CD4-positive, alpha-beta T cell (primary cell): ENCODE measurements around the gene LRRC70. TPM values are rescaled to one million over a fixed set of nuclear protein-coding genes. Genes with fewer than 3 reads are reported as not detected.

Experiments used
- ATAC-seq: fragments of 200-7000 bp; cut with Tn5 transposase; one replicate; pipeline ENCODE4 v1.10.0; 2022; ENCODE audit warnings: mild to moderate bottlenecking; ENCODE audit not compliant: poor library complexity
- CTCF ChIA-PET: fragments of 350-600 bp; sonication (Branson Sonifier 250); formaldehyde crosslinking; loops from one replicate; lab custom pipeline; 2021; ENCODE audit warnings: antibody characterized with exemption, inconsistent platforms; lab: Charles Lee
- POLR2A ChIA-PET: fragments of 350-600 bp; sonication (Branson Sonifier 250); formaldehyde crosslinking; loops from one replicate; lab custom pipeline; 2021; ENCODE audit warnings: antibody characterized with exemption, inconsistent platforms; lab: Charles Lee
- DNase-seq, 14 experiments: peaks; one replicate each; pipeline ENCODE4 v3.0.0-alpha.2; 2013 to 2020; ENCODE audit warnings: mixed read lengths in 2 of 14
- H3K27ac ChIP-seq, 2 donors: one replicate each; pipeline versions ENCODE4 v1.5.1 to v1.7.0; 2013; ENCODE audit warnings: low read length in 2 of 2, low read depth in 1 of 2, mild to moderate bottlenecking in 1 of 2
- H3K27me3 ChIP-seq, 2 experiments: 1 replicate in 1 of 2; 2 replicates in 1 of 2; pipeline versions ENCODE4 v1.6.1 to v1.7.0; 2013; ENCODE audit warnings: low read length in 2 of 2, control low read depth in 1 of 2, mild to moderate bottlenecking in 1 of 2, moderate library complexity in 1 of 2; ENCODE audit not compliant: insufficient read depth in 2 of 2, control insufficient read depth in 1 of 2
- H3K36me3 ChIP-seq: one replicate; pipeline ENCODE4 v1.6.1; 2013; ENCODE audit warnings: low read length, control low read depth; ENCODE audit not compliant: insufficient read depth
- H3K4me1 ChIP-seq: one replicate; pipeline ENCODE4 v1.6.1; 2013; ENCODE audit warnings: low read length, control low read depth; ENCODE audit not compliant: insufficient read depth
- H3K4me3 ChIP-seq: one replicate; pipeline ENCODE4 v1.5.1; 2013; ENCODE audit warnings: mild to moderate bottlenecking, low read length, moderate library complexity
- H3K9me3 ChIP-seq, 2 experiments: 1 replicate in 1 of 2; 2 replicates in 1 of 2; pipeline versions ENCODE4 v1.6.1 to v1.7.0; 2013; ENCODE audit warnings: low read length in 2 of 2, mild to moderate bottlenecking in 2 of 2, control low read depth in 1 of 2, moderate library complexity in 1 of 2; ENCODE audit not compliant: control insufficient read depth in 1 of 2, insufficient read depth in 1 of 2
- H3K27ac Mint-ChIP-seq: one replicate; pipeline ENCODE4 v1.8.0; 2020; ENCODE audit warnings: mixed read lengths
- H3K27me3 Mint-ChIP-seq: one replicate; pipeline ENCODE4 v1.8.0; 2021; ENCODE audit warnings: mixed read lengths
- H3K36me3 Mint-ChIP-seq: one replicate; pipeline ENCODE4 v1.8.0; 2021; ENCODE audit warnings: low read depth, mixed read lengths
- H3K4me1 Mint-ChIP-seq: one replicate; pipeline ENCODE4 v1.8.0; 2021; ENCODE audit warnings: low read depth, mixed read lengths
- H3K4me3 Mint-ChIP-seq: one replicate; pipeline ENCODE4 v1.8.0; 2020; ENCODE audit warnings: mild to moderate bottlenecking, mixed read lengths
- H3K9me3 Mint-ChIP-seq: one replicate; pipeline ENCODE4 v1.8.0; 2020; ENCODE audit warnings: mixed read lengths
- intact Hi-C, 2 experiments: fragments of 100-400 bp; cut with DNase I in 1 of 2; cut with micrococcal nuclease in 1 of 2; formaldehyde crosslinking; loops; one replicate each; pipeline versions ENCODE4 v1.15.1 to v1.9.0; 2023 to 2025; cut with DNase I, micrococcal nuclease
- total RNA-seq, 174 experiments: library from RNA in 2 of 174; stranded (reverse) in 2 of 174; gene quantifications; one replicate each; pipeline ENCODE4 v1.2.3 and lab custom pipeline; 2021 to 2026
- TF ChIP-seq, protein P1 (sequence below): fragments of 200-600 bp; IDR thresholded peaks from one replicate; pipeline ENCODE4 v1.8.0; 2022; ENCODE audit warnings: antibody characterized with exemption, mild to moderate bottlenecking

Gene LRRC70
- total RNA-seq, 2 experiments from 2014 or later: 6.1 to 7.3 TPM

DNA sequence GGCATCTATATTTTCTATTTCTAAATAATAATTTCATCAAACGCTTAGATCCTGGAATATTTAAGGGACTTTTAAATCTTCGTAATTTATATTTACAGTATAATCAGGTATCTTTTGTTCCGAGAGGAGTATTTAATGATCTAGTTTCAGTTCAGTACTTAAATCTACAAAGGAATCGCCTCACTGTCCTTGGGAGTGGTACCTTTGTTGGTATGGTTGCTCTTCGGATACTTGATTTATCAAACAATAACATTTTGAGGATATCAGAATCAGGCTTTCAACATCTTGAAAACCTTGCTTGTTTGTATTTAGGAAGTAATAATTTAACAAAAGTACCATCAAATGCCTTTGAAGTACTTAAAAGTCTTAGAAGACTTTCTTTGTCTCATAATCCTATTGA, 1.1 kb downstream of the LRRC70 start:
- Mint-ChIP-seq H3K9me3 (no peaks in the 10 kb centered on the region), H3K27ac (peak overlapping the region; percentile 64), H3K27me3 (no peaks in the 10 kb centered on the region), H3K4me1 (peaks cover 52% of the 10 kb centered on the region), H3K36me3 (no peaks in the 10 kb centered on the region), H3K4me3 (peak overlapping the region; percentile 62)
- DNase-seq: no peak
- intact Hi-C loops: loop anchor here in 1 of 2 experiments (5.0 kb wide), 1 partner anchor 167 kb away; the partner anchor contains the start of gene IPO11
- ATAC-seq: no peak
- ChIA-PET POLR2A (interaction anchor here (1.8 kb wide), 1 partner anchor 11 kb away, joined by 7 read pairs; no protein-coding TSS in a partner anchor), CTCF (no interaction called here)
- Histone ChIP-seq H3K27ac (no peak overlapping the region), H3K4me3 (no peak overlapping the region), H3K9me3 (no peaks in the 10 kb centered on the region), H3K36me3 (no peaks in the 10 kb centered on the region), H3K27me3 (no peaks in the 10 kb centered on the region), H3K4me1 (no peaks in the 10 kb centered on the region)
- TF ChIP-seq, protein P1, sequence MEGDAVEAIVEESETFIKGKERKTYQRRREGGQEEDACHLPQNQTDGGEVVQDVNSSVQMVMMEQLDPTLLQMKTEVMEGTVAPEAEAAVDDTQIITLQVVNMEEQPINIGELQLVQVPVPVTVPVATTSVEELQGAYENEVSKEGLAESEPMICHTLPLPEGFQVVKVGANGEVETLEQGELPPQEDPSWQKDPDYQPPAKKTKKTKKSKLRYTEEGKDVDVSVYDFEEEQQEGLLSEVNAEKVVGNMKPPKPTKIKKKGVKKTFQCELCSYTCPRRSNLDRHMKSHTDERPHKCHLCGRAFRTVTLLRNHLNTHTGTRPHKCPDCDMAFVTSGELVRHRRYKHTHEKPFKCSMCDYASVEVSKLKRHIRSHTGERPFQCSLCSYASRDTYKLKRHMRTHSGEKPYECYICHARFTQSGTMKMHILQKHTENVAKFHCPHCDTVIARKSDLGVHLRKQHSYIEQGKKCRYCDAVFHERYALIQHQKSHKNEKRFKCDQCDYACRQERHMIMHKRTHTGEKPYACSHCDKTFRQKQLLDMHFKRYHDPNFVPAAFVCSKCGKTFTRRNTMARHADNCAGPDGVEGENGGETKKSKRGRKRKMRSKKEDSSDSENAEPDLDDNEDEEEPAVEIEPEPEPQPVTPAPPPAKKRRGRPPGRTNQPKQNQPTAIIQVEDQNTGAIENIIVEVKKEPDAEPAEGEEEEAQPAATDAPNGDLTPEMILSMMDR: no peak

DNA sequence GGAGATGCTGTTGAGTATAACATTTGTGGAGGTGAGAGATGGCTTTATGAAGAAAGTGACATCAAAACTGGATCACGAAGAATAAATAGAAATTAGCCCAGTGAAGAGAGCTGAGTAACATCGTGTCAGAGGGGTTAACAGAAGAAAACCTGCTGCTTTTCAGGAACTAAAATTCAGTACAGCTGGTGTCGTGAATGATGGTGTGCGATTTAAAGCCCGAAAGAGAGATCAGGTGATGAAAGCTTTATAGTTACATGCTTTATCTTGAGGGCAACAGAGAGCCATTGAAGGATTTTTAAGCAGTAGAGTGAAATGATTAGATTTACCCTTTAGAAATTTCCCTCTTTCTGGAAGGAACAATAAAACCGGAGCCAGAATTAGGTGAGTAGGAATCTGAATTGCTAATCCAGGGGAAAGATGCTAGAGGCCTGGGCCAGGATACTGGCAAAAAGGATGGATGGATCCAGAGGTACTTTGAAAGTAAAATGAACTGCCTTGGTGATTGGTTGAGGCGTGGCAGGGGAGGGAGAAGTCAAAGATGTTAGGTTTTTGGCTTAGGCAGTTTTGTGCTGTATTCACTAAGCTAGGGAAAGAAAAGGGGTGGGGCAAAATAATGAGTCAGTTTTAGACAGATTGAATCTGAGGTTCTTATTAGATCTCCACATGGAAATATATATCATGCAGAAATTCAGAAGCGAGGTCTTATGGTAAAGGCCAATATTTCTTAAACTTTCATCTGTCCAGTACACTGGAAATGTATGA, 3.4 kb downstream of the LRRC70 start:
- Histone ChIP-seq H3K27me3 (no peaks in the 10 kb centered on the region), H3K36me3 (no peaks in the 10 kb centered on the region), H3K9me3 (no peaks in the 10 kb centered on the region), H3K4me1 (no peaks in the 10 kb centered on the region), H3K27ac (no peak overlapping the region), H3K4me3 (no peak overlapping the region)
- peak overlapping the region; percentile 62 for H3K27ac Mint-ChIP-seq
- intact Hi-C loops: no loop called here
- no peaks in the 10 kb centered on the region for H3K9me3 Mint-ChIP-seq
- ChIA-PET CTCF (no interaction called here), POLR2A (no interaction called here)
- peaks cover 5% of the 10 kb centered on the region for H3K36me3 Mint-ChIP-seq
- TF ChIP-seq, protein P1: no peak
- H3K4me3 Mint-ChIP-seq: peak overlapping the region; percentile 62
- peaks cover 50% of the 10 kb centered on the region for H3K4me1 Mint-ChIP-seq
- DNase-seq: no peak
- H3K27me3 Mint-ChIP-seq: no peaks in the 10 kb centered on the region
- peak; percentile 24 for ATAC-seq

- ATAC-seq (no peak), DNase-seq (no peak)
- Mint-ChIP-seq H3K27me3 (no peaks in the 10 kb centered on the region), H3K27ac (no peak overlapping the region), H3K4me3 (no peak overlapping the region), H3K36me3 (peaks cover 13% of the 10 kb centered on the region), H3K4me1 (peaks cover 43% of the 10 kb centered on the region), H3K9me3 (no peaks in the 10 kb centered on the region)
- Histone ChIP-seq H3K36me3 (no peaks in the 10 kb centered on the region), H3K27ac (no peak overlapping the region), H3K9me3 (no peaks in the 10 kb centered on the region), H3K4me1 (no peaks in the 10 kb centered on the region), H3K4me3 (no peak overlapping the region), H3K27me3 (no peaks in the 10 kb centered on the region)
- CTCF ChIA-PET: interaction anchor here (0.6 kb wide), 1 partner anchor 10 kb away, joined by 3 read pairs; no protein-coding TSS in a partner anchor
- POLR2A ChIA-PET: no interaction called here
- intact Hi-C loops: no loop called here
- TF ChIP-seq, protein P1: no peak
Observed at GRCh38 chr5:62584391-62584790, 5.8 kb downstream of the LRRC70 start.
